Stimulated activated CD4-positive, alpha-beta T cell treated with anti-CD3 and anti-CD28 coated beads, Interleukin-15, amount 100 ng/mL, for 1 hour (primary cell): ENCODE measurements around the gene TECPR1.

Experiments
- DNase-seq, 2 donors: peaks; one replicate each; pipeline ENCODE4 v3.0.0-alpha.2; 2020; ENCODE audit warnings: low read depth in 1 of 2, low spot score in 1 of 2

The TECPR1 gene

DNA sequence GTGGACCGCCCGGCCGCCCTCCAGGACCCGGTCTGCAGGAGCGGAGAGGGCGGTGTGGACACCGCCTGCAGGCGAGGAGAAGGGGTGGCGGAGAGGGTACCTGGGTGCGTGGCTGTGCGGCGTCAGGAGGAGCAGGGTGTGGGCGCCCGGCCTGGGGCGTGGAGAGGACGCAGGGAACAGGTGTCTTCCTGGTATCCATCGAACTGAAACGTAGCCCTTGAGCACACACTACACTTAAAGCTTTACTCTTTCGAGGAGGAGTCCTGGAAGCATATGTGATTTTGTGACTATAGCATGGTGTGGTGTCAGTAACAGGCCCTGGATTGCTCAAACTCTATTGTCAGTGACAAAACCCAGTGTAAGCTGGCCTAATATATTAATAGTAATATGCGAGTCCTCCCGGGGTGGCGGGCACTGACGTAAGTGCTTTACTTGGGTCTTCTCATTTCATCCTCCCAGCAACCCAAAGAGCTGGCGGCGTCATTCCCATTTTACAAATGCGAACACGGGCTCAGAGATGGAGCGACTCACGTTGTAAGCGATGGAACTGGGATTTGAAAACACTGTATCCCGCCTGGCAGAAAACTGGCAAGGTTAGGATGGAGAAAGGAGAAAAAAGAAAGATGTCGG, 508 bp upstream of the TECPR1 start:
- no peak for DNase-seq

DNA sequence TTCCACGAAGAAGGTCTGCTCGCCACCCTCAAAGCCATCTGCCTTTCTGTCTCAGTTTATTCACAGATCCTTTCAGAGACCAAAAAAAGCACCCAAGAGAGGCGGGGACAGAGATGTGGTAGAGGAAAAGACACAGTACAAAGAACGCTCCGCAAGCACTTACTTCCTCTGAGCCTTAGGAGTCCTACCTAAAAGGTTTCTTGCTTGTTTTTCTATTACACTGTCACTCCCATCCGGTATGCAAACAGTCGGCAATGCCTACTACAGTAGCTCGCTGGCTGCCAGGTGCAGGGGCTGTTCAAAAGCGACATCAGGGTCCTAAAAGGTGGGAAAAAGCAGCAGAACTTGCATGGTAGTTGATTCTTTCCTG, 816 bp downstream of the TECPR1 start:
- DNase-seq = no peak

DNA sequence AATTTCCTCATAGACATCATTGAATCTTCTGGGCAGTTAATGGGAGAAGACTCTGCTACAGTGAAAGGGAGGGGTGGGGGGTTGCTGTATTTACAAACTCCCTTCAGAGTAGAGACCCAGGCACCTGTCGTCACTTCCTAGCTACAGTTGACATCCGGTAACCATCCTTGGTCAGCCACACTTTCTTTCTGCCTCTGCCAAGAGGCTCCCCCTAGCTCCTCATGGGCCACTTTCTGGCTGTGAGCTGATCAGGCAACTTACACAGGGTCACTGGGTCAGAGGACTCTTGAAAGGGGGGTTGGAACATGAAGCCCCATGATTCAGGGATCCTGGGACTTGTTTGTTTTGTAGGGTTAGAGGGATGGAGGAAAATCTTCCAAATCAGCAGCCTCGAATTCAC, 1.2 kb downstream of the TECPR1 start:
- peak in 1 of 2 donors; percentile 13 for DNase-seq

DNA sequence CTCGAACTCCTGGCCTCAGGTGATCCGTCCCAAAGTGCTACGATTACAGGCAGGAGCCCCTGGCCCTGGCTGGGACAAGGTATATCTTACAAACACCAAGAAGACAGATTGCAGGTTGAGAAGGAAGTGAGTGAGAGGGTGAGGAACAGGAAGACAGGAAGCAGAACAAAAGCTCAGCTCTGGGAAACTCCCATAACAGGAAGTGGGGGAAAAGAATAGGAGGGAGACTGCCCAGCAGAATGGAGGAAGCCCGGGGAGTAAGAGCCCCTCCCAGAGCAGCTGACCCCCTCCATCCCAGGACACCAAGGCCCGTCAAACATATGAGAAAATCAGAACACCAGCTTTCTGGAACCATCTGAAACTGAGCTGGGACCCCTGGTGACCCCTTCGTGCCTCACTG, 2.9 kb downstream of the TECPR1 start:
- DNase-seq = no peak

DNA sequence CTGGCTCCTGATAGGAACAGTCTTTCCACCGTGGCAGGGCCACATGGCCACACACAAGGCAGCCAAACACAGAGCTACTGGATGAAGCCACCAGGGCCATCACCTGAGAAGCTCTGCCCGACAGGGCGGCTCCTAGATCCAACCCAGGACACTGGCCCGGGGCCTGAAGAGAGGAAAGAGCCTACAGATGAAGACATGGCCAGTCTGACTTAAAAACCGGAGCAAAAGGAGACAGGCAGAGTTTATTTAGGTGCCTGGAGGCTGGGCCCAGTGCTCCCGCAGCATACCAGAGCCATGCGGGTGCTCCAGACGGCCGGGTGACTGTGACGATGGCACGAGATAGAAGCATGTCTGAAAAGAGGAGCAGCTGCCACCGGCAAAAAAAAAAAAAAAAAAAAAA, 3.9 kb downstream of the TECPR1 start:
- DNase-seq = no peak

DNA sequence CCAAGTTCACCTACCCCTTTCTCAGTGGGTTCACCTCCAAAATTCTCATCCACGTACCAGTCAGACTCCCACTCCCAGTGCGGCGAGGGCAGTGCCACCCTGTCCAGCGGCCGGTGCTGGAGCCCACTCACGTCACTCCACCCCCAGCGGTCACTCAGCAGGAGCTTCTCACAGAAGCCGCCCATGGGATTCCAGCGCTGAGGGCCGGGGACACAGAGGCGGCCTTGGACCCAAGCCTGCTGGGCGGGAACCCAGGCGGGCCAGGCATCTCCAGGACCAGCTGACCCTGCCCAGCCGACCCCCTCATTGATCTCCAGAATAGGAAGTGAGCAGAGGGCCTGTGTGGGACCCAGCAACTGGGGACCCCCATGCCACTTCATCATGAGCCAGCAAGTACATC, 7.2 kb downstream of the TECPR1 start:
- no peak for DNase-seq

DNA sequence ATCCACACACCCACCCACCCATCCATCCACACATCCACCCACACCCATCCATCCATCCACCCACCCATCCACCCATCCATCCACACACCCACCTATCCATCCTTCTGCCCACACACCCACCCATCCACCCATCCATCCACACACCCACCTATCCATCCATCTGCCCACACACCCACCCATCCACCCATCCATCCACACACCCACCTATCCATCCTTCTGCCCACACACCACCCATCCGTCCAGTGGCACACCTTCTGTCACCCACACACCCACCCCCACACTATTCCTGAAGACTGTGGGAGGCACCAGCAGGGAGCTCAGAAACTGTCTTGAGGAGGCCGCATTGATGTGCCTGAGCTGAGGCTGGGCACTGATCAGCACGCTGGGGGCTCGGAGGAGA, 9.1 kb downstream of the TECPR1 start:
- DNase-seq = no peak

DNA sequence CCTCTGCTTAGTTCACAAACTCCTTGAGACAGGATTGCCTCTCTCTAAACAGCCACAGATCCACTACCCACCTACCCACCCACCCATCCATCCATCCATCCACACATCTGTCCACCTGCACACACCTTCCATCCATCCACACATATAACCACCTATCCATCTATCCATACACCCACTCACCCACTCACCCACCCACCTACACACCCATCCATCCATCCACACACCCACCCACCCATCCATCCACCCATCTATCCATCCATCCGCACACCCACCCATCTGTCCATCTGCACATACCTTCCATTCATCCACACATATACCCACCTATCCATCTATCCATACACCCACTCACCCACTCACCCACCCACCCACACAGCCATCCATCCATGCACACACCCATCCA, 9.7 kb downstream of the TECPR1 start:
- no peak for DNase-seq

DNA sequence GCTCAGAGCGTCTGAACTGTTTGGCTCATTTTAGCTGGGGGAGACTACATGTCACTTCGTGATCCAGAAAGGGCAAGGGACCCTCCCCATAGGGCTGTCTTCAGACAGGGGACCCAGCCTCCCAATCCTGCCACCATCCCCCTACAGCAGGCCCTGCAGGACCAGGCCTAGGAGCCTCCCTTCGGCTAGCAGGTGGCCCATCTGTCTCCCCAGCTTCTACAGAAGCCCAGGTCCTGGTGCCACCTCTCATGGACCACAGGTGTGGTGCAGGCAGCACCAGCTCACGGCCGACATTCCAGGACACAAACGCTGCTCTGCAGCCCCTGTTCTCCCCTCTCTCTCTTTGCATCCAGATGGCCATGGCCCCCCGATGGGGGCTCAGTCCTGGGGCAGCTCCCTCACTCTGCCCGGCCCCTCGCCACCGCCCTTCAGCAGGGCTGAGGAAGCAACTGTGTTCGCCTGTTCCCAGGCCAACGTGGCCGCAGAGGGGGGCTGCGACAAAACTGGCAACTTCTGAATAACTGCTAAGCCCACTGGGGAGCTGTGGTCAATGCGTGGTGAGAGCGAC, 10.3 kb downstream of the TECPR1 start:
- no peak for DNase-seq

DNA sequence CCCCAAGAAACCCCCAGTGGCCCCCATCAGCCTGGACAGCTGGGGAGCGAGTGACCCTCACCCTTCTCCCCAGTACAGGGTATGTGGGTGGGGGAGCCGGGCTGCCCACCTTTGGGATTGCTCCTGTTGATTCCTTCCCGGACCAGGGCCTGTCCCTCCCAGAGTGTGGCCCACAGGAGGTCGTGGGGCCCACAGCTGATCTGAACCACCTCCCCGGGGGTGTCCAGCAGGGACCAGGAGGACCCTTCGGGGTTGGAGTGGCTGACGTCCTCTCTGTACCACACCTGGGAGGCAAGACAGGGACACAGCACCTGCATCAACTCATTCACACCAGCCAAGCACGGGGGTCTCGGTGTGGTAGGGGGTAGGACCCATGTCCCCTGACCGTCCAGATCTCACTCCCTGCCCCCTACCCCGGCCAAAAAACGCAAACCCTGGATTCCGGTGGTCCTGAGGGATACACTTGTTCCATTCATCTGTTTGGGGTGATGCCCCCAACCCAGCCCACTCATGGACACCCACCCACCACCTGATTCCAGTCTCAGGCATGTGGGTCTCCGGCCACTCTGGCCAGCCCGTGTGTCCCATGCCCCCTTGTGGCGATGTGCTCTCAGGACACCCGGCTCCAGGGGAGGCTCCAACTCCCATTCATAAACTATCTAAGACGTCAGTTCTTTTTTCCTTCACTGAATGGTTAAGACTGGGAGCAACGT, 10.9 kb downstream of the TECPR1 start:
- DNase-seq = no peak

DNA sequence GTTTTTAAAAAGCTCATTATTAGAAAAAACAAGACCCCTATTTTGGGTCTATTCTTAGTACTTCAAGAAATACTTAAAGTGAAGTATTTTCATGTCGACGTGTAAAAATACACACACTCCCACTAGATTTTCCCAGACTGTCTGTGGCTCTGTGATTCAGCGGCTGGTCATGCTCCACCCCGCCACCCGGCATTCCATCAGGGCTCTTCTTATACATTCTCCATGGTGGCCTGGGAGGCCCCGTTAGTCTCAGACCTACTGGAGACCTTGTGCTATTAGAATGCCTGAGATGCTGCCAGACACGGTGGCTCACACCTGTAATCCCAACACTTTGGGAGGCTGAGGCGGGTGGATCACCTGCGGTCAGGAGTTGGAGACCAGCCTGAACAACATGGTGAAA, 13.1 kb downstream of the TECPR1 start:
- DNase-seq = no peak

DNA sequence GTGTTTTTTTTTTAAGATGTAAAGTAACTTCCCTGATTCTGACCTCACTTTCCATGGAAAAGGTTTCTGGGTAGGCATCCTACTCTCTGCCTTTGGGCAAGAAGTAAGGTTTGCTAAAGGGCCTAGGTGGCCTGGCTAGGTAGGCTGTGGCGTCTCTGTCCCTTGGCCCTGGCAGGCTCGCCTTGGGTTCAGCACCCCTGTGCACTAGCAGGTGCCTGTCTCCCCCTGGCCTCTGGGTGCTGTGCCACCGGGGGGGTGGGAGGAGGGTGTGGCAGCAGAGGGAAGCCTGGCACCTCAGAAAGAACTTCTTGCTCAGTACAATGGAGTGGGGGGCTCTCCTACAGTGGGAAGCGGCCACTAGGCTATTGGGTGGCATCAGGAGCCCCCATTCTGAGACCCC, 14.0 kb downstream of the TECPR1 start:
- DNase-seq = no peak

DNA sequence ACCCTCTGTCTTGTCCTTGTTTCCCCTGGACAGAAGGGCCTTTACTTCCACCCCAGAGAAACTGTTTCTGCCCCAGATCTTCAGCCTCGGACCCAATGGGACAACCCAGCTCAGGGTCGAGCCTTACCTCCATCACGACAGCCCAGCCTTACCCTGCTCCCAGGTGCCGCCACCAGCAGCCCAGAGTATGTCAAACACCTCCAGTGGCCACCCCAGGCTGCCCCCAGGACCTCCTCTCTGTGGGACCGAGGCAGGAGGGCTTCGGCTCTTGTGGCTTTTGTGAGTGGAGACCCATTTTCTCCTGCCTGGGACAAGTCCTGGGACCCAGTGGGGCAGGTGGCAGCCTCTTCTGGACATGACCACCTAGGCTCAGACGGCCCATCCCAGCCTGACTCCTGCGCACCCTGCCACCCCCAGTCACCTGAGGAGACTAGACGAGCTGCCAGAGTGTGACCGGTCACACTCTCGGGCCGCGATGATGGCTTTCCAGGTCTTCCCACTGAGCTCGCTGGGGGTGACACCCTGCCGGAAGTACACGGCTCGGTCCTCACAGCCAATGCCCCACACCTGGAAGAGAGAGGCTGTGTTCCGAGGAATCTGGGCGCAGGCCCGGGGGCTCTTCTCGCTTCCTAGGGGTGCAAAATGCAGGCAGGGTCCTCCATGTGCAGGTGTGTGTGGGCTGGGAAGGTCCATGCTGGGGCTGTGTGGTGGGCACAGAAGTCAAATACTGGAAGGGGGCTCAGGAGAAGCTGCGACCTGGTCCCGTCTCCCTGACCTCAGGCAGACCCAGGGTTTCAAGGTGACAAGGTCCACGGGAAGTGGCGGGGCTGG, 15.5 kb downstream of the TECPR1 start:
- DNase-seq = no peak

DNA sequence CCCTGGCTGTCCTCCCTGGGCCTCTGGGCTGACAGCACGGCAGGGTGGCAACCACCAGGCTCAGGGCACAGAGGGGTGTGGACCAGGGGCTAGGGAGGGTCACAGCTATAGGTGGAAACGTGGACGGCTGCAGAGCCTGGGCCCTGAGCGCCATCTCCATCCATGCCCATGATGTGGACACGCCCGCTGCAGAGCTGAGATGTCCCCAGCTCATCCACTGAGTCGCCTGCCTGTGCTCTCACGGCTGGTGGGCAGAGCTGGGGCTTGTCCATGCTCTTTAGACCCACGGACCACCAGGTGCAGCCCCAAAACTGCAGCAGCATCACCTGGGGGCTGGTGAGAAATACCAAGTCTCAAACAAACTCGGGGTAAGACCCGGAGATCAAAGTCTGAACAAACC, 16.1 kb downstream of the TECPR1 start:
- no peak for DNase-seq

DNA sequence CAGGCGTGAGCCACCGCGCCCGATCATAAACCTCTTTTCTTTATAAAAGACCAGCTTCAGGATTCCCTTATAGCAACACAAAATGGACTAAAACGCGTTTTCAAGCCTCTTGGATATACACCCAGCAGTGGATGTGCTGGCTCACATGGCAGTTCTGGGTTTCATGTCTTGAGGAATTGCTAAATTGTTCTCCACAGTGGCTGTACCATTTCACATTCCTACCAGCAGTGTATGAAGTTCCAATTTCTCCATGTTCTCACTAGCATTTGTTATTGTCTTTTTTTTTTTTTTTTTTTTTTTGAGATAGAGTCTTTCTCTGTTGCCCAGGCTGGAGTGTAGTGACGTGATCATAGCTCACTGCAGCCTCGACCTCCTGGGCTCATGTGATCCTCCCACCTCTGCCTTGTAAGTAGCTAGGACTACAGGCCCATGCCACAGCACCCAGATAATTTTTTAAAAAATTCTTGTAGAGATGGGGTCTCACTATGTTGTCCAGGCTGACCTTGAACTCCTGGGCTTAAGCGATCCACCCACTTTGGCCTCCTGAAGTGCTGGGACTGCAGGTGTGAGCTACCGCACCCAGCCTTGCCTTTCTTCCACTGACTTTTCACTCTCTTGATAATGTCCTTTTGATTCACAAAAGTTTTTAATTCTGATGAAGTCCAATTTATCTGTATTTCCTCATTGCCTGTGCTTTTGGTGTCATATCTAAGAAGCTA, 17.4 kb downstream of the TECPR1 start:
- DNase-seq = no peak

DNA sequence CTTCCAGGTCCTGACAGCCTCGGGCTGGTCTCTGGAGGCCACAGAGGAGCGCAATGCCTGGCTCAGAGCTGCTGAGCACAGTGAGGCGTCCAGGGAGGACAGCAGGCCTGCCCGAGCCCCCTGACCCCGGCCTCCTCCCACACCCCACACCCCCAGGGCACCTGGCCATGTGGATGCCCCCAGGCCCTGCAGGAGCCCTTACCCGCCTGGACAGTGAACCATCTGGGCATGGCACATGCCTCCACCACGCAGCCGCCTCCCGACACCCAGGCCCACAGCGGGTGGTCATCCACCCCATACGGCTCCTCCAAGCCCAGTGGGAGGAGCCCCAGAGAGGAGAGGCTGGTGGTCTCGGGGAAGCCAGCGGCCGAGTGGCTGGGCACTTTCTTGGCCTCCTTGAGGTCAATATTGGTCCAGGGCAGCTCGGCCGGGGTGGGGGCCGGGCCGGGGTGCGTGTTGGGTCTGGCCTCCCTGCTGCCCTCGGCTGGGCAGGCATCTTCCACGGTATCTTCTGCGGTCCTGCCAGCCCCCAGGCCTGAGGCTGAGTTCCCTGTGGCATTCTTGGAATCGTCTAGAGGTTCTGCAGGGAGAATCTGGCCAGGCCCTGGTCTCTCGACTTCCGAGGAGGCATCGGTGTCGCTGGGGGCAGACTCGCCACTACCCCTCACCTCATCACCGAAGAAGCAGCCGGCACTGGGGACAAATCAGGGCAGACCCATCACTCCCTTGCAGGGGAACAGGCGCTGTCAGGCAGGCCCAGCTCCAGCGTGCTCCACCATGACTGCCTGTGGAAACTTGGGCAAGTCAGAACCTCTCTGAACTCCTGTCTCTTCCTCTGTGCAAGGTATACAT, 18.6 kb downstream of the TECPR1 start:
- DNase-seq = no peak

DNA sequence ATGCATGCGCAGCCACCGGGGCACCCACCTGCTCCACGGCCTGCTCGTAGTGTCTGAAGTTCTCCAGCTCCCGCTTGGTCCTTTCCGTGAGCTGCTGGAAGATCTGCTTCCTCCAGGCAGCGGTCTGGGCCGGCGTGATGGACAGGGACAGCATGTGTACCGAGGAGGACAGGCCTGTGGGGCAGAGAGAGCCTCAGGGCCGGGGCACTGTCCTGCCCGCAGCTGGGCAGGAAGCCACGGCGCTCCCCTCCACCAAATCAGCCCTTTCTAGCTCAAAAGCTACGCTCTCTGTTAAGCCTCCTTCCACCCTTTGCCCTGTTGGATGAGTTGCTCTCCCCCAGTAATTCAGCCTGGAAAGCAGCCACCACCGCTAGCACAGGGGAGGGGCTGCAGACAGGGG, 19.2 kb downstream of the TECPR1 start:
- no peak for DNase-seq

DNA sequence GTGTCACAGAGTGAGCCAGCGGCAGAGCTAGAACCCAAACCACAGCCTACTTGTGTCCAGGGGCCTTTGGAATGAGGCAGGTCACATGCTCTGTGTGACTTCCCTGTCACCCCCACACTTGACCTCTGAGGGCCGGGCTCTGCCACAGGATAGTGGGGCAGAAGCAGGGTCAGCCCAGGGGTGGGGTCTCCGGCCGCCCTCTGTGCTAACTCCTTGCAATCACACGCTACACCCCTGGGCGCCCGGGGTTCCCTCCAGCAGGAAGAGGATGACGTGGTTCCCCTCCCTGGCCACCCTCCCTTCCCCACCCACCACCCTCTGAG, 19.8 kb downstream of the TECPR1 start:
- DNase-seq = no peak

DNA sequence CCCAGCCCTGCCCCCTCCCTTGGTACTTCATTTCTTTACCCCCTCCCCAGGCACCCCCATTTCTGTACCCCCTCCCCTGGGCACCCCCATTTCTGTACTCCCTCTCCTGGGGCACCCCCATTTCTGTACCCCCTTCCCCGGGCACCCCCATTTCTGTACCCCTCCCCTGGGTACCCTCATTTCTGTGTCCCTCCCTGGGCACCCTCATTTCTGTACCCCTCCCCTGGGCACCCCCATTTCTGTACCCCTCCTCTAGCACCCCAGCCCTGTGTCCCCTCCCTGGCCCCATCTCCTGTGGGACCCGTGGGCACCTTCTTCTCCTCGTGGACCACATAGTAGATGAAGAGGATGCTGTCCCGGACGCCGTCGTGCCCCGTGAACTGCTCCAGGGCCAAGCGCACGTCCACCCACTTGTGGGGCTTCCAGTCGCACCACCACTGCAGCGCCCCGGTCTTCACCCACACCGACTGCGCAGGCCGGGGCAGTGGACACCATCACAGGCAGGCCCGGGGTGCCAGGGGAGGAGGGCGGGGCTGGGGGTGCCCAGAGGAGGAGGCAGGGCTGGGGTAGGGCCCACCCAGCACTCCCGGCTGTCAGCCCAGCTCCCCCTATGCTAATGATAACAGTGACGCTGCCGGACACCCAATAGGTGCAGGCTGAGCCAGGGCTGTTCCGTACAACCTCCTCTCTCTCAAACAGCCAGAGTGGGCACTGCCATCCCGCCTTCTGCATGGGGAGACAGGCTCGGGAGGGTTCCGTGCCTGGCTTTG, 20.4 kb downstream of the TECPR1 start:
- DNase-seq = no peak
